Brain microvascular endothelial cell (primary cell): ENCODE measurements around the gene GREB1.

Experiments used
- DNase-seq: peaks from one replicate; pipeline ENCODE4 v3.0.0-alpha.2; 2020
- H3K27ac ChIP-seq: fragments of 250-450 bp; sonication (Bioruptor Pico); 2 replicates; pipeline ENCODE4 v1.5.1; 2020; ENCODE audit warnings: mild to moderate bottlenecking, moderate library complexity
- H3K27me3 ChIP-seq: fragments of 250-450 bp; sonication (Bioruptor Pico); replicated peaks from 2 replicates; pipeline ENCODE4 v1.5.1; 2020; ENCODE audit warnings: mild to moderate bottlenecking
- H3K36me3 ChIP-seq: fragments of 250-450 bp; sonication (Bioruptor Pico); replicated peaks from 2 replicates; pipeline ENCODE4 v1.5.1; 2020; ENCODE audit warnings: mild to moderate bottlenecking
- H3K4me3 ChIP-seq: 2 replicates; pipeline ENCODE4 v1.5.1; 2011; ENCODE audit warnings: low read depth, mild to moderate bottlenecking, control low read depth, low read length, moderate library complexity
- in situ Hi-C: cut with HindIII; loops from 2 replicates; pipeline ENCODE4 v1.10.0; 2017; ENCODE audit warnings: low sequenced_read_pairs, low pct_ligation_motif_present
- TF ChIP-seq, protein P1 (sequence below): IDR thresholded peaks from 2 replicates; pipeline ENCODE4 v1.5.1; 2011; ENCODE audit warnings: low read depth, mild to moderate bottlenecking, moderate library complexity, low read length, control low read depth, inconsistent platforms; ENCODE audit errors: missing control alignments

Gene GREB1

DNA sequence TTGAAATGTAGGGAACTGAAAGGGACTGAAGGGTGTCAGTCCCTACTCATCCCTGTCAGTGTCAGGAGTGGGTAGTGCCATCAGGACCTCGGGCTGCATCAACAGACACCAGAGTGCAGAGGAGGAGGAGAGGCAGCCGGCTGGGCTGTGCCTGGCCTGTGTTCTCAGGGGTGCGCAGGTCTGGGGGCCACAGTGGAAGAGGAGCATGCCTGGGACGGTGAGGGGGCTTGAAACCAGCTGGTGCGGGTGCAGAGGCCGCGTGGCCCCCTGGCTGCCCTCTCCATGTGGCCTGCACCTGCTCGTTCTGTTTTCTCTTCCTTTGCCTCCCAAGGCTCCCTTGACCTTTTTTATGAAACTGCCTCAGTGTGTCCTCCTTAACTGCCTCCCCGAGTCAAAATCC, 94.8 kb downstream of the GREB1 start:
- no peak overlapping the region for H3K27ac ChIP-seq
- TF ChIP-seq, protein P1, sequence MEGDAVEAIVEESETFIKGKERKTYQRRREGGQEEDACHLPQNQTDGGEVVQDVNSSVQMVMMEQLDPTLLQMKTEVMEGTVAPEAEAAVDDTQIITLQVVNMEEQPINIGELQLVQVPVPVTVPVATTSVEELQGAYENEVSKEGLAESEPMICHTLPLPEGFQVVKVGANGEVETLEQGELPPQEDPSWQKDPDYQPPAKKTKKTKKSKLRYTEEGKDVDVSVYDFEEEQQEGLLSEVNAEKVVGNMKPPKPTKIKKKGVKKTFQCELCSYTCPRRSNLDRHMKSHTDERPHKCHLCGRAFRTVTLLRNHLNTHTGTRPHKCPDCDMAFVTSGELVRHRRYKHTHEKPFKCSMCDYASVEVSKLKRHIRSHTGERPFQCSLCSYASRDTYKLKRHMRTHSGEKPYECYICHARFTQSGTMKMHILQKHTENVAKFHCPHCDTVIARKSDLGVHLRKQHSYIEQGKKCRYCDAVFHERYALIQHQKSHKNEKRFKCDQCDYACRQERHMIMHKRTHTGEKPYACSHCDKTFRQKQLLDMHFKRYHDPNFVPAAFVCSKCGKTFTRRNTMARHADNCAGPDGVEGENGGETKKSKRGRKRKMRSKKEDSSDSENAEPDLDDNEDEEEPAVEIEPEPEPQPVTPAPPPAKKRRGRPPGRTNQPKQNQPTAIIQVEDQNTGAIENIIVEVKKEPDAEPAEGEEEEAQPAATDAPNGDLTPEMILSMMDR, result no peak
- no peak overlapping the region for H3K4me3 ChIP-seq
- DNase-seq, result no peak
- in situ Hi-C loops, result no loop called here
- H3K36me3 ChIP-seq, result no peaks in the 10 kb centered on the region
- H3K27me3 ChIP-seq, result no peaks in the 10 kb centered on the region

DNA sequence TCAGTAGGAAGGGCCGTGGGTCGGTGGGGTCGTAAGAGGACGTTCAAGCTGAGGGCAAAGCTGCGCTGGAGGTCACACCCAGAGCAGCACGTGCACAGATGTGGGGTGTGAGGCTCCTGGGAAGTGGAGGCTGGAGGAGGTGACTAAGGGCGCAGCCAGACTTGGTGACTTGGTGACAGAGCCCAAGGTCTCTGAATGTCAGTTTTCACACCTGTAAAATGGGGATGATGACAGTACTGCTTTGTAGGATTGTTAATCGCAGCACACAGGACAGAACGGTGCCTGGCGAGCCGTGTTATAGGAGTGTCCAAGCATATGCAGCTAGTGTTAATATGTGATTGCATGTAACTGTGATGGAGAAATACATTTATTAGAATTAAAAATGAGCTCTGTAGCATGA, 95.4 kb downstream of the GREB1 start:
- Histone ChIP-seq H3K27me3 (no peaks in the 10 kb centered on the region), H3K36me3 (no peaks in the 10 kb centered on the region), H3K27ac (no peak overlapping the region), H3K4me3 (no peak overlapping the region)
- TF ChIP-seq, protein P1, result no peak
- in situ Hi-C loops, result no loop called here
- no peak for DNase-seq

- no peak overlapping the region for H3K4me3 ChIP-seq
- TF ChIP-seq, protein P1, result no peak
- H3K36me3 ChIP-seq, result no peaks in the 10 kb centered on the region
- in situ Hi-C loops, result no loop called here
- no peak for DNase-seq
- H3K27me3 ChIP-seq, result no peaks in the 10 kb centered on the region
- H3K27ac ChIP-seq, result no peak overlapping the region
Measured at GRCh38 chr2:11629851-11630250, 96.0 kb downstream of the GREB1 start.

- Histone ChIP-seq H3K27ac (no peak overlapping the region), H3K27me3 (no peaks in the 10 kb centered on the region), H3K4me3 (no peak overlapping the region), H3K36me3 (no peaks in the 10 kb centered on the region)
- TF ChIP-seq, protein P1, result no peak
- no peak for DNase-seq
- in situ Hi-C loops, result no loop called here
Measured at GRCh38 chr2:11630855-11631254, 97.0 kb downstream of the GREB1 start.

DNA sequence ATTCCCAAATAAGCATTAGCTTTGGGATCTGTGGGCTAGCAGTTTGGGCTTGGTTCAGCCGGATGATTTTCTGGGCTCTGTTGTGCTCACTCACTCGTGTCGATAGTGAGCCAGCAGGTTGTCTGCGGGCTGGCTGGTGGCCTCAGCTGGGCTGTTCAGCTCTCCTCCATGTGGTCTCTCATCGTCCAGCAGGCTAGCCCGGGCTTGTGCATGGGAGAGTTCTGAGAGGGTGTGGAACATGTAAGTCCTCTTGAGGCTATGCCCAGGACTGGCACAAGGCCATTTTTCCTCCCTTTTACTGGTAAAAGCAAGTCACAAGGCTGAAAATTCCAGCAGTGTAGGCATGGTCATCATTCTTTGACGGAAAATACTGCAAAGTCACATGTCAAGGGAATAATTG, 97.6 kb downstream of the GREB1 start:
- in situ Hi-C loops, result no loop called here
- H3K27ac ChIP-seq, result no peak overlapping the region
- no peak for DNase-seq
- no peak overlapping the region for H3K4me3 ChIP-seq
- TF ChIP-seq, protein P1, result no peak
- H3K27me3 ChIP-seq, result no peaks in the 10 kb centered on the region
- no peaks in the 10 kb centered on the region for H3K36me3 ChIP-seq

GRCh38 chr2:11633923-11634478, 100.2 kb downstream of the GREB1 start:
- Histone ChIP-seq H3K27ac (no peak overlapping the region), H3K27me3 (no peaks in the 10 kb centered on the region), H3K4me3 (no peak overlapping the region), H3K36me3 (no peaks in the 10 kb centered on the region)
- in situ Hi-C loops, result no loop called here
- TF ChIP-seq, protein P1, result no peak
- no peak for DNase-seq
